Measurements from ENCODE around the gene CLIP1.
"Not testable (repeated sequence)": the region's sequence is repeated elsewhere in the genome, so short reads cannot be mapped to it uniquely, and the experiment has no call there.

The CLIP1 gene

GRCh38 chr12:122435186-122435585 is 12.7 kb upstream of the CLIP1 start:
- no peak overlapping the region for H3K9ac ChIP-seq (ENCODE audit: low read length in 2 of 2)
- H3K36me3 ChIP-seq (ENCODE audit: control insufficient read depth in 2 of 2, insufficient read depth in 2 of 2, low read length in 2 of 2) = no peaks in the 10 kb centered on the region
- no peaks in the 10 kb centered on the region for H3K27me3 ChIP-seq (ENCODE audit: control insufficient read depth in 1 of 2, insufficient read depth in 2 of 2, low read length in 2 of 2)
- H3K27ac ChIP-seq (ENCODE audit: low read length) = no peak overlapping the region
- H3K9me3 ChIP-seq (ENCODE audit: control insufficient read depth in 2 of 2, low read length in 2 of 2) = no peaks in the 10 kb centered on the region
- H3K4me3 ChIP-seq (ENCODE audit: low read length in 2 of 2) = no peak overlapping the region
- H3K4me1 ChIP-seq (ENCODE audit: control insufficient read depth, insufficient read depth, low read length) = peaks cover 10% of the 10 kb centered on the region

- H3K4me1 ChIP-seq (ENCODE audit: control insufficient read depth, insufficient read depth, low read length); H3K9ac ChIP-seq (ENCODE audit: low read length in 2 of 2); H3K9me3 ChIP-seq (ENCODE audit: control insufficient read depth in 2 of 2, low read length in 2 of 2); H3K4me3 ChIP-seq (ENCODE audit: low read length in 2 of 2); H3K27ac ChIP-seq (ENCODE audit: low read length); H3K36me3 ChIP-seq (ENCODE audit: control insufficient read depth in 2 of 2, insufficient read depth in 2 of 2, low read length in 2 of 2); H3K27me3 ChIP-seq (ENCODE audit: control insufficient read depth in 1 of 2, insufficient read depth in 2 of 2, low read length in 2 of 2): not testable (repeated sequence)
These were observed 6.6 kb upstream of the CLIP1 start for GRCh38 chr12:122429043-122429442.

GRCh38 chr12:122427403-122427802 is 4.9 kb upstream of the CLIP1 start:
- Histone ChIP-seq H3K27ac (ENCODE audit: low read length) (no peak overlapping the region), H3K27me3 (ENCODE audit: control insufficient read depth in 1 of 2, insufficient read depth in 2 of 2, low read length in 2 of 2) (no peaks in the 10 kb centered on the region), H3K9ac (ENCODE audit: low read length in 2 of 2) (no peak overlapping the region), H3K36me3 (ENCODE audit: control insufficient read depth in 2 of 2, insufficient read depth in 2 of 2, low read length in 2 of 2) (no peaks in the 10 kb centered on the region), H3K4me3 (ENCODE audit: low read length in 2 of 2) (no peak overlapping the region), H3K4me1 (ENCODE audit: control insufficient read depth, insufficient read depth, low read length) (peaks cover 14% of the 10 kb centered on the region), H3K9me3 (ENCODE audit: control insufficient read depth in 2 of 2, low read length in 2 of 2) (no peaks in the 10 kb centered on the region)

GRCh38 chr12:122423258-122424165 is 1.0 kb upstream of the CLIP1 start:
- Histone ChIP-seq H3K9ac (ENCODE audit: low read length in 2 of 2) (peak overlapping the region; percentile 81 to 89), H3K4me1 (ENCODE audit: control insufficient read depth, insufficient read depth, low read length) (peaks cover 31% of the 10 kb centered on the region), H3K9me3 (ENCODE audit: control insufficient read depth in 2 of 2, low read length in 2 of 2) (no peaks in the 10 kb centered on the region), H3K27me3 (ENCODE audit: control insufficient read depth in 1 of 2, insufficient read depth in 2 of 2, low read length in 2 of 2) (no peaks in the 10 kb centered on the region), H3K4me3 (ENCODE audit: low read length in 2 of 2) (peak overlapping the region; percentile 78 to 86), H3K27ac (ENCODE audit: low read length) (peak overlapping the region; percentile 91), H3K36me3 (ENCODE audit: control insufficient read depth in 2 of 2, insufficient read depth in 2 of 2, low read length in 2 of 2) (no peaks in the 10 kb centered on the region)

GRCh38 chr12:122422730-122423257 is 325 bp upstream of the CLIP1 start:
- Histone ChIP-seq H3K9ac (ENCODE audit: low read length in 2 of 2) (peak overlapping the region; percentile 81 to 89), H3K27ac (ENCODE audit: low read length) (peak overlapping the region; percentile 91), H3K9me3 (ENCODE audit: control insufficient read depth in 2 of 2, low read length in 2 of 2) (no peaks in the 10 kb centered on the region), H3K27me3 (ENCODE audit: control insufficient read depth in 1 of 2, insufficient read depth in 2 of 2, low read length in 2 of 2) (no peaks in the 10 kb centered on the region), H3K4me3 (ENCODE audit: low read length in 2 of 2) (peak overlapping the region; percentile 78 to 86), H3K4me1 (ENCODE audit: control insufficient read depth, insufficient read depth, low read length) (peaks cover 31% of the 10 kb centered on the region), H3K36me3 (ENCODE audit: control insufficient read depth in 2 of 2, insufficient read depth in 2 of 2, low read length in 2 of 2) (no peaks in the 10 kb centered on the region)

GRCh38 chr12:122421187-122421820 is 1.2 kb downstream of the CLIP1 start:
- Histone ChIP-seq H3K9me3 (ENCODE audit: control insufficient read depth in 2 of 2, low read length in 2 of 2) (no peaks in the 10 kb centered on the region), H3K4me1 (ENCODE audit: control insufficient read depth, insufficient read depth, low read length) (peaks cover 31% of the 10 kb centered on the region), H3K27ac (ENCODE audit: low read length) (peak overlapping the region; percentile 97), H3K27me3 (ENCODE audit: control insufficient read depth in 1 of 2, insufficient read depth in 2 of 2, low read length in 2 of 2) (no peaks in the 10 kb centered on the region), H3K4me3 (ENCODE audit: low read length in 2 of 2) (peak overlapping the region; percentile 86 to 91), H3K9ac (ENCODE audit: low read length in 2 of 2) (peak overlapping the region; percentile 95 to 98), H3K36me3 (ENCODE audit: control insufficient read depth in 2 of 2, insufficient read depth in 2 of 2, low read length in 2 of 2) (no peaks in the 10 kb centered on the region)

- Histone ChIP-seq H3K4me3 (ENCODE audit: low read length in 2 of 2) (peak overlapping the region; percentile 86 to 91), H3K36me3 (ENCODE audit: control insufficient read depth in 2 of 2, insufficient read depth in 2 of 2, low read length in 2 of 2) (no peaks in the 10 kb centered on the region), H3K27me3 (ENCODE audit: control insufficient read depth in 1 of 2, insufficient read depth in 2 of 2, low read length in 2 of 2) (no peaks in the 10 kb centered on the region), H3K27ac (ENCODE audit: low read length) (peak overlapping the region; percentile 97), H3K4me1 (ENCODE audit: control insufficient read depth, insufficient read depth, low read length) (peaks cover 31% of the 10 kb centered on the region), H3K9ac (ENCODE audit: low read length in 2 of 2) (peak overlapping the region; percentile 95 to 98), H3K9me3 (ENCODE audit: control insufficient read depth in 2 of 2, low read length in 2 of 2) (no peaks in the 10 kb centered on the region)
These were observed 1.9 kb downstream of the CLIP1 start for GRCh38 chr12:122420471-122421162.

- peaks cover 31% of the 10 kb centered on the region for H3K4me1 ChIP-seq (ENCODE audit: control insufficient read depth, insufficient read depth, low read length)
- H3K9ac ChIP-seq (ENCODE audit: low read length in 2 of 2); H3K36me3 ChIP-seq (ENCODE audit: control insufficient read depth in 2 of 2, insufficient read depth in 2 of 2, low read length in 2 of 2); H3K4me3 ChIP-seq (ENCODE audit: low read length in 2 of 2); H3K9me3 ChIP-seq (ENCODE audit: control insufficient read depth in 2 of 2, low read length in 2 of 2); H3K27ac ChIP-seq (ENCODE audit: low read length); H3K27me3 ChIP-seq (ENCODE audit: control insufficient read depth in 1 of 2, insufficient read depth in 2 of 2, low read length in 2 of 2): not testable (repeated sequence)
These were observed 3.4 kb downstream of the CLIP1 start for GRCh38 chr12:122419094-122419493.

GRCh38 chr12:122415665-122416064 is 6.8 kb downstream of the CLIP1 start:
- H3K4me1 ChIP-seq (ENCODE audit: control insufficient read depth, insufficient read depth, low read length) = peaks cover 15% of the 10 kb centered on the region
- not testable (repeated sequence) for H3K9me3 ChIP-seq (ENCODE audit: control insufficient read depth in 2 of 2, low read length in 2 of 2); H3K27ac ChIP-seq (ENCODE audit: low read length); H3K27me3 ChIP-seq (ENCODE audit: control insufficient read depth in 1 of 2, insufficient read depth in 2 of 2, low read length in 2 of 2); H3K9ac ChIP-seq (ENCODE audit: low read length in 2 of 2); H3K4me3 ChIP-seq (ENCODE audit: low read length in 2 of 2); H3K36me3 ChIP-seq (ENCODE audit: control insufficient read depth in 2 of 2, insufficient read depth in 2 of 2, low read length in 2 of 2)

- peak overlapping the region; percentile 53 for H3K27ac ChIP-seq (ENCODE audit: low read length)
- peaks cover 7% of the 10 kb centered on the region for H3K4me1 ChIP-seq (ENCODE audit: control insufficient read depth, insufficient read depth, low read length)
- no peaks in the 10 kb centered on the region for H3K27me3 ChIP-seq (ENCODE audit: control insufficient read depth in 1 of 2, insufficient read depth in 2 of 2, low read length in 2 of 2)
- peak overlapping the region in 1 of 2 donors; percentile 11 for H3K9ac ChIP-seq (ENCODE audit: low read length in 2 of 2)
- H3K9me3 ChIP-seq (ENCODE audit: control insufficient read depth in 2 of 2, low read length in 2 of 2) = no peaks in the 10 kb centered on the region
- no peak overlapping the region for H3K4me3 ChIP-seq (ENCODE audit: low read length in 2 of 2)
- no peaks in the 10 kb centered on the region for H3K36me3 ChIP-seq (ENCODE audit: control insufficient read depth in 2 of 2, insufficient read depth in 2 of 2, low read length in 2 of 2)
These were observed 8.7 kb downstream of the CLIP1 start for GRCh38 chr12:122413516-122414404.
